ENCODE data around the gene LCN15.

GRCh38 chr9:136805207-136805740, 41.0 kb upstream of the LCN15 start:
- TF ChIP-seq CTCF (conservative IDR thresholded peaks at IDR 0.05) (no peak), EZH2 (IDR thresholded peaks at IDR 0.05; ENCODE audit: low read depth) (no peak)
